HepG2 (cell line): ENCODE data around the gene PLIN5. TPM values are rescaled to one million over a fixed set of nuclear protein-coding genes. Genes with fewer than 3 reads are reported as not detected.
A peak's percentile ranks its signal among the peaks of the same experiment; 100 is the strongest.

Experiments
- ATAC-seq: fragments of 200-7000 bp; cut with Tn5 transposase; 3 replicates; pipeline ENCODE4 v1.9.1; 2020; ENCODE audit warnings: mild to moderate bottlenecking, moderate library complexity
- BruUV-seq: library from RNA; stranded (reverse); fragments of 400-500 nt; replicated peaks from 2 replicates; lab custom pipeline; 2021; lab: Mats Ljungman, UMichigan
- CTCF ChIA-PET: fragments of 300-600 bp; formaldehyde crosslinking; extraction: SDS; loops from one replicate; lab custom pipeline; 2021; ENCODE audit warnings: low total read pairs, inconsistent platforms, low intra/inter-chr PET ratio; lab: Yijun Ruan, JAX
- POLR2A ChIA-PET: fragments of 350-600 bp; sonication (Branson Sonifier 250); formaldehyde crosslinking; loops from one replicate; lab custom pipeline; 2020; ENCODE audit warnings: antibody characterized with exemption, inconsistent platforms; lab: Yijun Ruan, JAX
- DNase-seq: peaks from one replicate; pipeline ENCODE4 v3.0.0-alpha.2; 2015; ENCODE audit warnings: low spot score
- FAIRE-seq: peaks from 3 replicates; lab custom pipeline; 2011; peaks lifted over from hg19 to GRCh38; lab: Jason Lieb, UNC
- H2AFZ ChIP-seq: one replicate; pipeline ENCODE4 v1.6.1; 2011; ENCODE audit warnings: low read length, inconsistent platforms
- H3K27ac ChIP-seq: fragments of 300-600 bp; 3 replicates; pipeline ENCODE4 v1.8.0; 2011; ENCODE audit warnings: mixed run types, mild to moderate bottlenecking, mixed read lengths, low read length, inconsistent platforms; ENCODE audit not compliant: insufficient read depth; ENCODE audit errors: extremely low read length
- H3K27me3 ChIP-seq, 2 experiments: fragments of 200-600 bp in 1 of 2; 2 replicates in 1 of 2; 3 replicates in 1 of 2; pipeline versions ENCODE4 v1.6.0 to v1.8.0; 2011; ENCODE audit warnings: low read length in 2 of 2, mild to moderate bottlenecking in 2 of 2, moderate library complexity in 2 of 2, inconsistent platforms in 1 of 2; ENCODE audit not compliant: insufficient read depth in 2 of 2, control insufficient read depth in 1 of 2
- H3K36me3 ChIP-seq, 2 experiments: fragments of 200-600 bp in 1 of 2; replicated peaks in 1 of 2; 2 replicates in 1 of 2; 3 replicates in 1 of 2; pipeline versions ENCODE4 v1.5.1 to v1.8.0; 2011; ENCODE audit warnings: low read length in 2 of 2, inconsistent platforms in 1 of 2; ENCODE audit not compliant: insufficient read depth in 2 of 2, control insufficient read depth in 1 of 2
- H3K4me1 ChIP-seq: 2 replicates; pipeline ENCODE4 v1.5.1; 2012; ENCODE audit warnings: low read length, inconsistent platforms; ENCODE audit not compliant: insufficient read depth
- H3K4me2 ChIP-seq: 2 replicates; pipeline ENCODE4 v1.6.0; 2011; ENCODE audit warnings: low read depth, low read length, inconsistent platforms
- H3K4me3 ChIP-seq, 3 experiments: fragments of 200-600 bp in 1 of 3; sonication (generic), shearing (Covaris generic) in 1 of 3; replicated peaks in 1 of 3; 2 replicates each; pipeline ENCODE4 v1.5.1; 2011 to 2016; ENCODE audit warnings: low read length in 3 of 3, inconsistent platforms in 2 of 3, low read depth in 2 of 3, mild to moderate bottlenecking in 2 of 3, control low read depth in 1 of 3, mixed read lengths in 1 of 3; ENCODE audit not compliant: insufficient read depth in 1 of 3
- H3K79me2 ChIP-seq: one replicate; pipeline ENCODE4 v1.6.1; 2011; ENCODE audit warnings: low read length, inconsistent platforms; ENCODE audit not compliant: insufficient read depth
- H3K9ac ChIP-seq: 2 replicates; pipeline ENCODE4 v1.6.0; 2011; ENCODE audit warnings: mild to moderate bottlenecking, low read depth, low read length, inconsistent platforms; ENCODE audit not compliant: insufficient read depth
- H3K9me3 ChIP-seq: 2 replicates; pipeline ENCODE4 v1.5.1; 2012; ENCODE audit warnings: mild to moderate bottlenecking, low read length
- H4K20me1 ChIP-seq: 2 replicates; pipeline ENCODE4 v1.6.0; 2011; ENCODE audit warnings: inconsistent platforms, mild to moderate bottlenecking, low read length, moderate library complexity; ENCODE audit not compliant: insufficient read depth
- CERS6 ChIP-seq: sonication (generic); formaldehyde crosslinking; IDR thresholded peaks from 2 replicates; pipeline ENCODE4 v1.5.0; 2020; ENCODE audit warnings: missing genetic modification reagents
- FOSL1 ChIP-seq: sonication (generic); formaldehyde crosslinking; IDR thresholded peaks from 2 replicates; pipeline ENCODE4 v1.9.0; 2021; ENCODE audit warnings: missing genetic modification reagents, borderline replicate concordance
- HNRNPLL ChIP-seq: fragments of 200-400 bp; formaldehyde crosslinking; IDR thresholded peaks from 2 replicates; pipeline ENCODE4 v1.6.1; 2017; ENCODE audit warnings: mild to moderate bottlenecking, low read depth, low read length; ENCODE audit not compliant: poor library complexity, severe bottlenecking
- NCOA1 ChIP-seq: sonication (generic); formaldehyde crosslinking; IDR thresholded peaks from 2 replicates; pipeline ENCODE4 v1.9.0; 2021; ENCODE audit warnings: missing genetic modification reagents
- PATZ1 ChIP-seq: sonication (generic); formaldehyde crosslinking; IDR thresholded peaks from 2 replicates; pipeline ENCODE4 v1.4.0; 2020; ENCODE audit warnings: missing genetic modification reagents
- RFXANK ChIP-seq: IDR thresholded peaks from 2 replicates; pipeline ENCODE4 v1.6.1; 2016
- SMARCE1 ChIP-seq: fragments of 450-650 bp; IDR thresholded peaks from 2 replicates; pipeline ENCODE4 v1.6.1; 2017; ENCODE audit warnings: borderline replicate concordance
- TBP ChIP-seq: sonication (generic); formaldehyde crosslinking; IDR thresholded peaks from 2 replicates; pipeline ENCODE4 v1.5.0; 2020; ENCODE audit warnings: missing genetic modification reagents
- ZMYM4 ChIP-seq: sonication (generic); formaldehyde crosslinking; IDR thresholded peaks from 2 replicates; pipeline ENCODE4 v1.8.1; 2023; ENCODE audit warnings: mild to moderate bottlenecking, missing genetic modification reagents
- ZNF138 ChIP-seq: sonication (generic); formaldehyde crosslinking; IDR thresholded peaks from 2 replicates; pipeline ENCODE4 v1.5.0; 2020; ENCODE audit warnings: mild to moderate bottlenecking, low read depth, missing genetic modification reagents
- ZNF225 ChIP-seq: sonication (generic); formaldehyde crosslinking; IDR thresholded peaks from 2 replicates; pipeline ENCODE4 v1.4.0; 2020; ENCODE audit warnings: mild to moderate bottlenecking, missing genetic modification reagents
- ZNF276 ChIP-seq: sonication (generic); formaldehyde crosslinking; IDR thresholded peaks from 2 replicates; pipeline ENCODE4 v1.4.0; 2020; ENCODE audit warnings: mild to moderate bottlenecking, low read depth, missing genetic modification reagents
- ZNF510 ChIP-seq: sonication (generic); formaldehyde crosslinking; IDR thresholded peaks from 2 replicates; pipeline ENCODE4 v1.4.0; 2020; ENCODE audit warnings: low read depth, mild to moderate bottlenecking, missing genetic modification reagents
- ZNF577 ChIP-seq: sonication (generic); formaldehyde crosslinking; IDR thresholded peaks from 2 replicates; pipeline ENCODE4 v1.4.0; 2020; ENCODE audit warnings: mild to moderate bottlenecking, low read depth, missing genetic modification reagents, borderline replicate concordance
- ZNF607 ChIP-seq: sonication (generic); formaldehyde crosslinking; IDR thresholded peaks from 2 replicates; pipeline ENCODE4 v1.5.1; 2020; ENCODE audit warnings: missing genetic modification reagents, mild to moderate bottlenecking, borderline replicate concordance
- ZNF784 ChIP-seq: sonication (generic); formaldehyde crosslinking; IDR thresholded peaks from 2 replicates; pipeline ENCODE4 v1.5.1; 2020; ENCODE audit warnings: missing genetic modification reagents, mild to moderate bottlenecking, borderline replicate concordance
- WGBS: methylation state at CpG from one replicate; pipeline ENCODE4 v1.1.6; 2017; ENCODE audit warnings: low lambda C conversion rate; 5-methylcytosine and 5-hydroxymethylcytosine counted together
- in situ Hi-C: cut with HindIII; loops from 2 replicates; pipeline ENCODE4 v1.10.0; 2017; ENCODE audit warnings: low pct_unique_long_range_greater_than_20kb; ENCODE audit not compliant: extremely low pct_ligation_motif_present
- intact Hi-C: fragments of 100-400 bp; cut with micrococcal nuclease; formaldehyde crosslinking; loops from one replicate; pipeline ENCODE4 v1.10.0; 2022; ENCODE audit not compliant: unreplicated experiment
- polyA plus RNA-seq, 8 experiments: library from polyadenylated mRNA; depleted of rRNA in 3 of 8; stranded (reverse) in 7 of 8; unstranded in 1 of 8; fragments of >200 nt; fragmentation: Illumina TruSeq in 4 of 8; extraction: Trizol in 4 of 8; gene quantifications; 2 replicates each; pipeline versions ENCODE4 v1.2.1 to v1.2.3, GENCODE V29; 2011 to 2016; ENCODE audit warnings: low read depth in 4 of 8, missing spikeins in 1 of 8, mixed read lengths in 1 of 8; ENCODE audit not compliant: insufficient read depth in 1 of 8
- total RNA-seq, 5 experiments: library from RNA; depleted of rRNA; stranded (reverse); fragments of >200 nt; fragmentation: Illumina TruSeq; extraction: Trizol; gene quantifications; 2 replicates each; pipeline ENCODE4 v1.2.3, GENCODE V29; 2016; ENCODE audit warnings: low read depth in 1 of 5

The PLIN5 gene
- total and polyA plus RNA-seq, 2 of the 13 experiments (the other 11 are each of a cell fraction or from before 2014, with no cell fraction given): 1.8 to 4.8 TPM

- TF ChIP-seq ZNF784 (no peak), ZMYM4 (CRISPR knock-in tag) (0 out of 2 replicates have a peak, but pooled peaks have one; percentile 25), PATZ1 (peak; percentile 62), NCOA1 (no peak)
Measured at GRCh38 chr19:4522291-4523002, 12.6 kb downstream of the PLIN5 start (continued).

- FAIRE-seq: no peak
- Histone ChIP-seq H3K4me1 (peaks cover 67% of the 10 kb centered on the region), H3K4me2 (peak overlapping the region; percentile 73), H3K9ac (peak overlapping the region; percentile 50), H3K9me3 (no peaks in the 10 kb centered on the region), H3K79me2 (no peaks in the 10 kb centered on the region), H3K36me3 (no peaks in the 10 kb centered on the region), H3K27ac (peak overlapping the region; percentile 57), H3K4me3 (peak overlapping the region; percentile 1 to 58 (median 15); a peak in 4 of 6 replicates), H2AFZ (no peak overlapping the region), H3K27me3 (no peaks in the 10 kb centered on the region), H4K20me1 (no peaks in the 10 kb centered on the region)
- in situ Hi-C loops (no loop called here), intact Hi-C loops (no loop called here)
- ATAC-seq: no peak
- POLR2A ChIA-PET: interaction anchor here (1.1 to 1.6 kb wide), 4 partner anchors 13 to 179 kb away, joined by 4 to 15 read pairs (median 8); partner anchors contain the start of genes HDGFL2, LRG1 and PLIN5
- no peak for DNase-seq
- BruUV-seq: no TSS peak
- WGBS: 13% methylated on average over 5 of the region's 5 CpGs
- CTCF ChIA-PET: no interaction called here
- TF ChIP-seq ZNF510 (CRISPR knock-in tag) (0 out of 2 replicates have a peak, but pooled peaks have one; percentile 0), TBP (CRISPR knock-in tag) (no peak), ZNF276 (CRISPR knock-in tag) (no peak), RFXANK (CRISPR knock-in tag) (no peak), HNRNPLL (no peak), ZNF607 (CRISPR knock-in tag) (no peak), CERS6 (no peak), SMARCE1 (no peak), ZNF577 (CRISPR knock-in tag) (no peak), ZNF225 (CRISPR knock-in tag) (no peak), FOSL1 (CRISPR knock-in tag) (no peak), ZNF138 (CRISPR knock-in tag) (no peak)
Measured at GRCh38 chr19:4521888-4522242, 13.2 kb downstream of the PLIN5 start.
